Measurements from ENCODE around the gene ODF2L.

Gene ODF2L

DNA sequence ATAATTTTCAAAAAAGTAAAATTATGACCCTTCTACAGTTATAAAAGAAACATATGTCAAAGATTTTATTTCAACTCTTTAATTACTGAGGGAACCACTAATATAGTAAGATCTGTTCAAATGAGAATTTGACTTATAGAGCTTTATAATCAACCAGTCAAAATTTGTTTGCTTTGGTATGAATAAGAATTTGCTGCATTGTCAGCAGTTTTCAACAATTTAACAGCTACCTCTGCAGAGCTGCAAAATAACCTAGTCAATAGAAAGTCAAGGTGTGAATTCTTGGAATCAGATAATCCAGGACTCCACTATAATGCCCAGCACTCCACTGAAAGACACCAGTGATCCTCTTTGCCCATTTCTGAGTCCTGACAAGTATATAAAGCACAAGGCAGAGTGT lies 78.2 kb downstream of the ODF2L start:
- DNase-seq (ENCODE audit: low read depth in 2 of 2): no peak
- TF ChIP-seq, protein P1, sequence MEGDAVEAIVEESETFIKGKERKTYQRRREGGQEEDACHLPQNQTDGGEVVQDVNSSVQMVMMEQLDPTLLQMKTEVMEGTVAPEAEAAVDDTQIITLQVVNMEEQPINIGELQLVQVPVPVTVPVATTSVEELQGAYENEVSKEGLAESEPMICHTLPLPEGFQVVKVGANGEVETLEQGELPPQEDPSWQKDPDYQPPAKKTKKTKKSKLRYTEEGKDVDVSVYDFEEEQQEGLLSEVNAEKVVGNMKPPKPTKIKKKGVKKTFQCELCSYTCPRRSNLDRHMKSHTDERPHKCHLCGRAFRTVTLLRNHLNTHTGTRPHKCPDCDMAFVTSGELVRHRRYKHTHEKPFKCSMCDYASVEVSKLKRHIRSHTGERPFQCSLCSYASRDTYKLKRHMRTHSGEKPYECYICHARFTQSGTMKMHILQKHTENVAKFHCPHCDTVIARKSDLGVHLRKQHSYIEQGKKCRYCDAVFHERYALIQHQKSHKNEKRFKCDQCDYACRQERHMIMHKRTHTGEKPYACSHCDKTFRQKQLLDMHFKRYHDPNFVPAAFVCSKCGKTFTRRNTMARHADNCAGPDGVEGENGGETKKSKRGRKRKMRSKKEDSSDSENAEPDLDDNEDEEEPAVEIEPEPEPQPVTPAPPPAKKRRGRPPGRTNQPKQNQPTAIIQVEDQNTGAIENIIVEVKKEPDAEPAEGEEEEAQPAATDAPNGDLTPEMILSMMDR (IDR thresholded peaks at IDR 0.05; ENCODE audit: low read depth, low read length): no peak
- no peak overlapping the region for H3K4me3 ChIP-seq (replicated peaks in 1 of 2; ENCODE audit: low read depth in 2 of 2, low read length in 2 of 2)

DNA sequence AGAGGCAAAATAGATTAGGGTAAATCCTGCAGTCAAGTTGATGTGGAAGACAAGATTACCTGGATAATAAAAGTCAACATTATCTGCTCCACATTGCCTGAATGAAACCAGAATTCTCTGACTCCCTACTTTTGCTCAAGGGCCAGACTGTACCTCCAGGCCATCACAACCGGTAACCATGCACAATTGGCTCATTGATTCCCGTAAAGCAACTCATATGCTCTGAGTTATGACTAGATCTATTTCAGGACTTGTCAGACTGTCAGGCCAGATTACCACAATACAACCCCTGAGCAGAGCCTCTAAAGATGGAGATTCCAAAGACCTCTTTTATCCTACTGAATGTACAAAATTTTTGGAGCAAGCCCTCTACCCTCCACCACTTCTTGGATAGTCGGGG lies 90.4 kb downstream of the ODF2L start:
- no peak for DNase-seq (ENCODE audit: low read depth in 2 of 2)
- no peak overlapping the region for H3K4me3 ChIP-seq (replicated peaks in 1 of 2; ENCODE audit: low read depth in 2 of 2, low read length in 2 of 2)
- TF ChIP-seq, protein P1 (IDR thresholded peaks at IDR 0.05; ENCODE audit: low read depth, low read length): no peak

- no peak overlapping the region for H3K4me3 ChIP-seq (replicated peaks in 1 of 2; ENCODE audit: low read depth in 2 of 2, low read length in 2 of 2)
- no peak for DNase-seq (ENCODE audit: low read depth in 2 of 2)
- TF ChIP-seq, protein P1 (IDR thresholded peaks at IDR 0.05; ENCODE audit: low read depth, low read length): no peak
Observed at GRCh38 chr1:86303041-86303690, 93.0 kb downstream of the ODF2L start.
